NT2/D1 (cell line): ENCODE measurements around the gene ROBO2.

Source experiments
- DNase-seq: peaks from one replicate; pipeline ENCODE4 v3.0.0-alpha.2; 2011; ENCODE audit warnings: low read depth, low spot score
- H3K27me3 ChIP-seq: 2 replicates; pipeline ENCODE4 v1.6.0; 2011; ENCODE audit warnings: mild to moderate bottlenecking; ENCODE audit not compliant: insufficient read length, insufficient read depth
- H3K36me3 ChIP-seq: 2 replicates; pipeline ENCODE4 v1.6.1; 2011; ENCODE audit warnings: mild to moderate bottlenecking, low read length, mixed read lengths; ENCODE audit not compliant: insufficient read depth, insufficient read length
- H3K4me1 ChIP-seq: 2 replicates; pipeline ENCODE4 v1.5.1; 2011; ENCODE audit not compliant: insufficient read depth, insufficient read length
- H3K4me3 ChIP-seq: 2 replicates; pipeline ENCODE4 v1.5.1; 2011; ENCODE audit warnings: low read depth; ENCODE audit not compliant: insufficient read length
- H3K9ac ChIP-seq: 2 replicates; pipeline ENCODE4 v1.6.0; 2011; ENCODE audit warnings: low read depth; ENCODE audit not compliant: insufficient read length
- H3K9me3 ChIP-seq: 2 replicates; pipeline ENCODE4 v1.5.1; 2011; ENCODE audit warnings: mild to moderate bottlenecking, low read length; ENCODE audit not compliant: insufficient read depth
- SUZ12 ChIP-seq: IDR thresholded peaks from 2 replicates; pipeline ENCODE4 v1.6.1; 2011; ENCODE audit not compliant: insufficient read length, insufficient read depth; ENCODE audit errors: extremely low read depth
- YY1 ChIP-seq: IDR thresholded peaks from 2 replicates; pipeline ENCODE4 v1.6.1; 2011; ENCODE audit not compliant: insufficient read length, insufficient read depth
- ZNF274 ChIP-seq: IDR thresholded peaks from 2 replicates; pipeline ENCODE4 v1.6.1; 2011; ENCODE audit warnings: mild to moderate bottlenecking, low read depth, low read length

ROBO2 gene

GRCh38 chr3:77171026-77171425, 131.1 kb downstream of the ROBO2 start:
- Histone ChIP-seq H3K9ac (no peak overlapping the region), H3K36me3 (no peaks in the 10 kb centered on the region), H3K9me3 (no peaks in the 10 kb centered on the region), H3K4me1 (no peaks in the 10 kb centered on the region), H3K4me3 (no peak overlapping the region), H3K27me3 (no peaks in the 10 kb centered on the region)
- DNase-seq, result no peak
- TF ChIP-seq YY1 (no peak), ZNF274 (no peak), SUZ12 (no peak)

GRCh38 chr3:77179762-77180161, 139.9 kb downstream of the ROBO2 start:
- no peak for TF ChIP-seq YY1
- no peak for TF ChIP-seq SUZ12
- TF ChIP-seq ZNF274, result no peak
- Histone ChIP-seq H3K4me3 (no peak overlapping the region), H3K9ac (no peak overlapping the region), H3K36me3 (no peaks in the 10 kb centered on the region), H3K9me3 (no peaks in the 10 kb centered on the region), H3K4me1 (no peaks in the 10 kb centered on the region), H3K27me3 (no peaks in the 10 kb centered on the region)
- DNase-seq, result no peak

- no peaks in the 10 kb centered on the region for H3K27me3 ChIP-seq
- no peak for DNase-seq
- H3K9me3 ChIP-seq, result no peaks in the 10 kb centered on the region
- no peak overlapping the region for H3K4me3 ChIP-seq
- no peak overlapping the region for H3K9ac ChIP-seq
- TF ChIP-seq YY1 (no peak), SUZ12 (no peak), ZNF274 (no peak)
- no peaks in the 10 kb centered on the region for H3K36me3 ChIP-seq
- no peaks in the 10 kb centered on the region for H3K4me1 ChIP-seq
Observed at GRCh38 chr3:77182341-77182740, 142.4 kb downstream of the ROBO2 start.

DNA sequence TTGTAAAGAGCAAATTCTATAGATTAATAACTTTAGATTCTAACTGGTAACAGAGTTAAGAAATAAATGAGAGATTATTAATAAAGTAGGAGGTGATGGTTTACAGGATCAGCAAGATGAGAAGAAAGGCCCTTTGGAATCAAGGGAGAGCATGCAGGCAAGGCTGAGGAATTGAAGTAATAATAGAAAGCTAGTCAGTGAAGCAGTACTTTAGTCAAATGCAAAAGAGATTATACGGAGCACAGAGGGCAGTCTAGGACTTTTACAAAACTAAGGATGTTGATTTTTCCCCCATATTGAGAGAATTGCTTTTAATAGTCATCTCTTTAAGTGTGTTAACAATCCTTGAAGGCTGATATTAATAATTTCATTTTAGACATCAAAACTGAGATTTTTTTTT, 146.4 kb downstream of the ROBO2 start:
- no peak overlapping the region for H3K9ac ChIP-seq
- no peaks in the 10 kb centered on the region for H3K36me3 ChIP-seq
- TF ChIP-seq ZNF274 (no peak), YY1 (no peak), SUZ12 (no peak)
- no peak overlapping the region for H3K4me3 ChIP-seq
- no peaks in the 10 kb centered on the region for H3K9me3 ChIP-seq
- H3K27me3 ChIP-seq, result no peaks in the 10 kb centered on the region
- H3K4me1 ChIP-seq, result no peaks in the 10 kb centered on the region
- no peak for DNase-seq

DNA sequence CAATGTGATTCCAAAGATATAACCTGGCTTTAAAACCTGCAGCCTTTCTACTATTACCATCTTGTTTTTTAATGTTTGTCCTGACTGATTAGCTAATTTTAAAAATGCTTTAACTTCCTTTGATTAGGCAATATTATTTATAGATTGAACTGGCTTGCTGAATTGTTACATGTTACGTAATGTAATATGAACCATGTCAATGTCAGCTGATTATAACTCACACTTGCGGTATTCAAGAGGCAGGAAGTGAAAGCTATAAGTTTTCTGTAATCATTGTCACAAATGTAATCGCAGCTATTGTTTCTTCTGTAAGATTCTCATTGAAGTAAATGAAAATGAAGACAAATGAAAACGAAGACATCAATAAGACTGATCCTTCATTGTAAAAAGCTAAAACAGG, 146.8 kb downstream of the ROBO2 start:
- H3K4me3 ChIP-seq, result no peak overlapping the region
- H3K9ac ChIP-seq, result no peak overlapping the region

GRCh38 chr3:77188210-77188609, 148.3 kb downstream of the ROBO2 start:
- Histone ChIP-seq H3K9me3 (no peaks in the 10 kb centered on the region), H3K4me3 (no peak overlapping the region), H3K27me3 (no peaks in the 10 kb centered on the region), H3K4me1 (no peaks in the 10 kb centered on the region), H3K36me3 (no peaks in the 10 kb centered on the region), H3K9ac (no peak overlapping the region)
- TF ChIP-seq YY1 (no peak), ZNF274 (no peak), SUZ12 (no peak)
- DNase-seq, result no peak

More for the DNA sequence above, 146.8 kb downstream of the ROBO2 start:
- DNase-seq, result no peak
- no peaks in the 10 kb centered on the region for H3K9me3 ChIP-seq
- H3K4me1 ChIP-seq, result no peaks in the 10 kb centered on the region
- H3K27me3 ChIP-seq, result no peaks in the 10 kb centered on the region
- TF ChIP-seq YY1 (no peak), ZNF274 (no peak), SUZ12 (no peak)
- H3K36me3 ChIP-seq, result no peaks in the 10 kb centered on the region

- Histone ChIP-seq H3K27me3 (no peaks in the 10 kb centered on the region), H3K4me1 (no peaks in the 10 kb centered on the region), H3K36me3 (no peaks in the 10 kb centered on the region), H3K9ac (no peak overlapping the region), H3K9me3 (no peaks in the 10 kb centered on the region), H3K4me3 (no peak overlapping the region)
- DNase-seq, result no peak
- TF ChIP-seq YY1 (no peak), ZNF274 (no peak), SUZ12 (no peak)
Observed at GRCh38 chr3:77189258-77189657, 149.4 kb downstream of the ROBO2 start.

DNA sequence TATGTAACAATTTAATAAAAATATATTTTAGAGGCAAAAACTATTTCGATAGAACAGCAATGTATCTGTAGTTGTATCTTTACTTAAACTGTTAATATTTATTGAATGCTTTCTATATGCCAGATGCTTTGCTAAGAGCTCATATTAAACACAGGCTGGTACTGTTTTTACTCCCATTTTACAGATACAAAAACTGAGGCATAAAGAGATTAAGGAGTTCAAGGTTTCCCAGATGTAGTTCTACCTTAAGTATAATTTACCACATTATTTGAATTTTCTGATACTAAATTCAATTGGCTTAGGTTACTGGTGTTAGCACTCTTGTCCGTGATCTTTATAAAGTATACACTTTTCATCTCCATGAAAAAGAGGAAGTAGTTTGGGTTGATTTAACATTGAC, 149.8 kb downstream of the ROBO2 start:
- TF ChIP-seq SUZ12 (no peak), YY1 (no peak), ZNF274 (no peak)
- Histone ChIP-seq H3K27me3 (no peaks in the 10 kb centered on the region), H3K4me3 (no peak overlapping the region), H3K9me3 (no peaks in the 10 kb centered on the region), H3K36me3 (no peaks in the 10 kb centered on the region), H3K9ac (no peak overlapping the region), H3K4me1 (no peaks in the 10 kb centered on the region)
- no peak for DNase-seq
